ENCODE measurements around the gene OGG1.

OGG1 gene

DNA sequence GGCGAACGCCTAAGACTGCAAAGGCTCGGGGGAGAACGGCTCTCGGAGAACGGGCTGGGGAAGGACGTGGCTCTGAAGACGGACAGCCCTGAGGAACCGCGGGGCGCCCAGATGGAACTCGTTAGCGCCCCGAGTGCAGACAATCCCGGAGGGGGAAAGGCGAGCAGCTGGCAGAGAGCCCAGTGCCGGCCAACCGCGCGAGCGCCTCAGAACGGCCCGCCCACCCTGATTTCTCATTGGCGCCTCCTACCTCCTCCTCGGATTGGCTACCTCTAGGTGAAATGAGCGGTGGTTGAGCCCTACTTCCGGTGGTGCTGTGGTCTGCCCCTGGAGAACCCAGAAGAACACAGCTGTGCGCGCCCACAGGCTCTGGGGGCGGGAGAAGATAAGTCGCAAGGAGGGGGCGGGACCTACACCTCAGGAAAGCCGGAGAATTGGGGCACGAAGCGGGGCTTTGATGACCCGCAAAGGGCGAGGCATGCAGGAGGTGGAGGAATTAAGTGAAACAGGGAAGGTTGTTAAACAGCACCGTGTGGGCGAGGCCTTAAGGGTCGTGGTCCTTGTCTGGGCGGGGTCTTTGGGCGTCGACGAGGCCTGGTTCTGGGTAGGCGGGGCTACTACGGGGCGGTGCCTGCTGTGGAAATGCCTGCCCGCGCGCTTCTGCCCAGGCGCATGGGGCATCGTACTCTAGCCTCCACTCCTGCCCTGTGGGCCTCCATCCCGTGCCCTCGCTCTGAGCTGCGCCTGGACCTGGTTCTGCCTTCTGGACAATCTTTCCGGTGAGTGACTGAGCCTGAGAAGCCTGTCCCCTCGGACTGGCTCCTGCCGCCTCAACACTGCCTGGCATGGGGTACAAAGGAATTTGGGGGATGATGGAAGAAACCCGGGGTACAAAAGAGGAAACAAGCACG, at the start of gene OGG1:
Gene OGG1 (plus strand): TSS at position 308 of the 911 bp plus-strand sequence. CDS start 335 bp downstream, at position 643.
- Histone ChIP-seq H3K9me3 (ENCODE audit: control insufficient read depth in 5 of 5, low read length in 5 of 5) (no peaks in the 10 kb centered on the region), H3K27ac (ENCODE audit: low read depth, low read length) (peak within 1 kb of the TSS; percentile 75), H3K36me3 (ENCODE audit: control insufficient read depth in 5 of 5, insufficient read depth in 5 of 5, low read length in 5 of 5) (peaks cover 4 to 68% (median 49%) of the 10 kb centered on the region in 5 donors), H3K9ac (ENCODE audit: low read length in 5 of 5) (peak within 1 kb of the TSS; percentile 75 to 83 (median 77)), H3K27me3 (ENCODE audit: control insufficient read depth in 5 of 5, insufficient read depth in 4 of 5, low read length in 5 of 5) (no peaks in the 10 kb centered on the region), H3K4me1 (ENCODE audit: control insufficient read depth in 5 of 5, insufficient read depth in 5 of 5, low read length in 5 of 5) (peaks cover 6 to 35% (median 30%) of the 10 kb centered on the region in 5 donors), H3K4me3 (ENCODE audit: low read depth in 1 of 5, low read length in 5 of 5) (peak within 1 kb of the TSS; percentile 71 to 93 (median 90))

DNA sequence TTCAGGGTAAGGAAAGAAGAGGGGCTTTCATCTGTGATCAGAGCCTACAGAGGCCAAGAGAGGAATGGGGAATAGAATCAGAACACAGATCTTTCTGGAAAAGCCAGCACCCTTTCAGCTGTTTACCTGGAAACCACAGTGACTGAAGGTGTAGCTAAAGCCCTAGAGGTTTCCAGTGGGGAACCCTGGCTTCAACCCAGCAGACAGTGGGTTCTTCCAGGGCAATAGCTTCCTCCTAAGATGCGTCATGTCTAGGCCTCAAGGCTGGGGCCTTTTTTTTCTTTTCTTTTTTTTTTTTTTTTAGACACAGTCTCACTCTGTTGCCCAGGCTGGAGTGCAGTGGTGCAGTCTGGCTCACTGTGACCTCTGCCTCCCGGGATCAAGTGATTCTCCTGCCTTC, 49.2 kb upstream of the OGG1 start:
- Histone ChIP-seq H3K9me3 (ENCODE audit: control insufficient read depth in 5 of 5, low read length in 5 of 5) (no peaks in the 10 kb centered on the region), H3K27me3 (ENCODE audit: control insufficient read depth in 5 of 5, insufficient read depth in 4 of 5, low read length in 5 of 5) (peaks cover 0 to 12% (median 9%) of the 10 kb centered on the region in 5 donors), H3K9ac (ENCODE audit: low read length in 5 of 5) (no peak overlapping the region), H3K4me1 (ENCODE audit: control insufficient read depth in 5 of 5, insufficient read depth in 5 of 5, low read length in 5 of 5) (peaks cover 0 to 19% (median 14%) of the 10 kb centered on the region in 5 donors), H3K27ac (ENCODE audit: low read depth, low read length) (no peak overlapping the region), H3K4me3 (ENCODE audit: low read depth in 1 of 5, low read length in 5 of 5) (no peak overlapping the region), H3K36me3 (ENCODE audit: control insufficient read depth in 5 of 5, insufficient read depth in 5 of 5, low read length in 5 of 5) (peaks cover 0 to 75% (median 65%) of the 10 kb centered on the region in 5 donors)

DNA sequence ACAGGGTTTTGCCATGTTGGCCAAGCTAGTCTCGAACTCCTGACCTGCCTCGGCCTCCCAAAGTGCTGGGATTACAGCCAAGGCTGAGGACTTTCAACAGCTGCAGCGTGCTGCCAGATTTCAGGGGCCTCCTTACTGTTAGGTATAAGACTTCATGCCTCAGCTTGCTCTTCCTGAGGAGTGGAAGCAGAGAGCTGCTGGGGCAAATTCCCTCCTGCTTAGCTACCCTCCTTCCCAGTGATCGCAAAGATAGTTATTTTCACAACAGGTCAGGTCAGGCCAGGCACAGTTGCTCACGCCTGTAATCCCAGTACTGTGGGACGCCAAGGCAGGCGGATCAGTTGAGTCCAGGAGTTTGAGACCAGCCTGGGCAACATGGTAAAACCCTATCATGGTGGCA, 48.7 kb upstream of the OGG1 start:
- no peaks in the 10 kb centered on the region for H3K9me3 ChIP-seq (ENCODE audit: control insufficient read depth in 5 of 5, low read length in 5 of 5)
- H3K9ac ChIP-seq (ENCODE audit: low read length in 5 of 5), result no peak overlapping the region
- H3K4me1 ChIP-seq (ENCODE audit: control insufficient read depth in 5 of 5, insufficient read depth in 5 of 5, low read length in 5 of 5), result peaks cover 0 to 19% (median 14%) of the 10 kb centered on the region in 5 donors
- peaks cover 0 to 70% (median 64%) of the 10 kb centered on the region in 5 donors for H3K36me3 ChIP-seq (ENCODE audit: control insufficient read depth in 5 of 5, insufficient read depth in 5 of 5, low read length in 5 of 5)
- H3K4me3 ChIP-seq (ENCODE audit: low read depth in 1 of 5, low read length in 5 of 5), result no peak overlapping the region
- H3K27ac ChIP-seq (ENCODE audit: low read depth, low read length), result no peak overlapping the region
- H3K27me3 ChIP-seq (ENCODE audit: control insufficient read depth in 5 of 5, insufficient read depth in 4 of 5, low read length in 5 of 5), result peaks cover 0 to 12% (median 9%) of the 10 kb centered on the region in 5 donors

DNA sequence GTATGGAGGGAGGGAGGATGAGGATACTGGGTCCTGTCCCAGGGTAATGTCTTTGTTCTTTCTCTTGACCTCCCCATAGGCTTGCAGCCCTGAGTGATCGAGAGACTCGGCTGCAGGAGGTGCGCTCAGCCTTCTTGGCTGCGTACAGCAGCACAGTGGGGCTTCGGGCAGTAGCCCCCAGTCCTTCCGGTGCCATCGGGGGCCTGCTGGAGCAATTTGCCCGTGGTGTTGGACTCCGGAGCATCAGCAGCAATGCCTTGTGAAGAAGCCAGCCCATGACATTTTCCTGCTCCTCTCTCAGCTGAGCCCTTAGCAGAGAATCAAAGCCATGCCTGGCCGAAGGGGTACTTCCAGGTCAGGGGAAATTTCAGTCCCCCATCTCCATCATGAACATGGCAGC, 48.0 kb upstream of the OGG1 start:
- Histone ChIP-seq H3K4me3 (ENCODE audit: low read depth in 1 of 5, low read length in 5 of 5) (no peak overlapping the region), H3K27ac (ENCODE audit: low read depth, low read length) (no peak overlapping the region)

DNA sequence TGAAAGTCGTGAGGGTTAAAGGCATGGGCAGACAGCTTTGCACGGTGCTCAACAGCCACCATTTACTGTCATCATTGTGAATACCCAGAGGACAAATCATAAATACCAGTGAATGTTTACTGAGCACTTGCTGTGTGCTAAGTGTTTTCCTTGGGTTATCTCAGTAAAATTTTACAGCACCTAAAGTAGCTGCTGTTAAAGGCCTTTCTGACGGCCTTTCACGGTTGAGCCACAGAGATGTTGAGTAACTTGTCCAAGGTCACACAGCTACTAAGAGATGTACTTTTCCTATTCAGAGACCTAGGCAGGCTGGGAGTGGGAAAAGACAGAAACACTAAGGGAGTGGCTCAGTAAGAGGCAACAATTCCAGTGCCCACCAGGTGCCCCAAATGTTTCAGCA, 46.5 kb upstream of the OGG1 start:
- Histone ChIP-seq H3K4me3 (ENCODE audit: low read depth in 1 of 5, low read length in 5 of 5) (no peak overlapping the region), H3K9me3 (ENCODE audit: control insufficient read depth in 5 of 5, low read length in 5 of 5) (no peaks in the 10 kb centered on the region), H3K27me3 (ENCODE audit: control insufficient read depth in 5 of 5, insufficient read depth in 4 of 5, low read length in 5 of 5) (peaks cover 0 to 12% (median 9%) of the 10 kb centered on the region in 5 donors), H3K9ac (ENCODE audit: low read length in 5 of 5) (no peak overlapping the region), H3K4me1 (ENCODE audit: control insufficient read depth in 5 of 5, insufficient read depth in 5 of 5, low read length in 5 of 5) (peaks cover 0 to 19% (median 14%) of the 10 kb centered on the region in 5 donors), H3K27ac (ENCODE audit: low read depth, low read length) (no peak overlapping the region), H3K36me3 (ENCODE audit: control insufficient read depth in 5 of 5, insufficient read depth in 5 of 5, low read length in 5 of 5) (peaks cover 0 to 49% (median 43%) of the 10 kb centered on the region in 5 donors)

More for the DNA sequence above, 48.0 kb upstream of the OGG1 start:
- Histone ChIP-seq H3K36me3 (ENCODE audit: control insufficient read depth in 5 of 5, insufficient read depth in 5 of 5, low read length in 5 of 5) (peaks cover 0 to 65% (median 58%) of the 10 kb centered on the region in 5 donors), H3K9ac (ENCODE audit: low read length in 5 of 5) (no peak overlapping the region), H3K4me1 (ENCODE audit: control insufficient read depth in 5 of 5, insufficient read depth in 5 of 5, low read length in 5 of 5) (peaks cover 0 to 19% (median 14%) of the 10 kb centered on the region in 5 donors), H3K9me3 (ENCODE audit: control insufficient read depth in 5 of 5, low read length in 5 of 5) (no peaks in the 10 kb centered on the region), H3K27me3 (ENCODE audit: control insufficient read depth in 5 of 5, insufficient read depth in 4 of 5, low read length in 5 of 5) (peaks cover 0 to 12% (median 9%) of the 10 kb centered on the region in 5 donors)

DNA sequence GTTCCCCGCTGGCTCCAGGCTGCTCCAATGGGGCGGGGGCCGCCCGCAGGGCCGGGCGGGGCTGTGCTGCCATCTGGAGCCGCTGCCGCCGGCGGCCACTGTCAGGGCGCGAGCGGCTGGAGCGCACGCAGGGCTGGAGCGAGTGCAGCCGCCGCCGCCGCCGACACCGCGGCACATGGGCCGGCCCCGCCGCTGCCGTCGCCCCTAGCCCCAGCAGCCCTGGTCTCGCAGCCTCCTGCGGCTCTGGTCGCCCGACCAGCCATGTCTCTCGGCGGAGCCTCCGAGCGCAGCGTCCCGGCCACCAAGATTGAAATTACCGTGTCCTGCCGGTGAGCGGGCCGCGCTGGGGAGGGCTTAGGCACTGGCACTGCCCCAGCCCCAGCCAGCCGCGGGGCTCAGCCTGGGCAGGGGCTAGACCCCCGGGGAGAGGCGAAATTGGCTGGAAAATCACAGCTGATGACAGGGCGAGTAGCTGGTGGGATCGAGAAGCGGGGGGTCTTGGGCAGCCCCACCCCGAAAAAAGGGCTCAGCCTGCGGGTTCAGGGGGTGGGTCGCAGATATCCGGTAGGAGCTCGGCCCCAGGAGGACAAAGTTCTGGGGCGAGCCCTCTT, 45.9 kb upstream of the OGG1 start, which contains the start of gene CPNE9:
Gene CPNE9 (plus strand): TSS at position 98 of the 611 bp plus-strand sequence. CDS start 164 bp downstream, at position 262.
- peaks cover 0 to 12% (median 9%) of the 10 kb centered on the region in 5 donors for H3K27me3 ChIP-seq (ENCODE audit: control insufficient read depth in 5 of 5, insufficient read depth in 4 of 5, low read length in 5 of 5)
- H3K27ac ChIP-seq (ENCODE audit: low read depth, low read length), result no peak within 1 kb of the TSS
- H3K4me3 ChIP-seq (ENCODE audit: low read depth in 1 of 5, low read length in 5 of 5), result peak within 1 kb of the TSS in 4 of 5 donors; percentile 27 to 63 (median 49)
- no peaks in the 10 kb centered on the region for H3K9me3 ChIP-seq (ENCODE audit: control insufficient read depth in 5 of 5, low read length in 5 of 5)
- H3K9ac ChIP-seq (ENCODE audit: low read length in 5 of 5), result no peak within 1 kb of the TSS
- peaks cover 0 to 43% (median 39%) of the 10 kb centered on the region in 5 donors for H3K36me3 ChIP-seq (ENCODE audit: control insufficient read depth in 5 of 5, insufficient read depth in 5 of 5, low read length in 5 of 5)
- H3K4me1 ChIP-seq (ENCODE audit: control insufficient read depth in 5 of 5, insufficient read depth in 5 of 5, low read length in 5 of 5), result peaks cover 0 to 19% (median 14%) of the 10 kb centered on the region in 5 donors

DNA sequence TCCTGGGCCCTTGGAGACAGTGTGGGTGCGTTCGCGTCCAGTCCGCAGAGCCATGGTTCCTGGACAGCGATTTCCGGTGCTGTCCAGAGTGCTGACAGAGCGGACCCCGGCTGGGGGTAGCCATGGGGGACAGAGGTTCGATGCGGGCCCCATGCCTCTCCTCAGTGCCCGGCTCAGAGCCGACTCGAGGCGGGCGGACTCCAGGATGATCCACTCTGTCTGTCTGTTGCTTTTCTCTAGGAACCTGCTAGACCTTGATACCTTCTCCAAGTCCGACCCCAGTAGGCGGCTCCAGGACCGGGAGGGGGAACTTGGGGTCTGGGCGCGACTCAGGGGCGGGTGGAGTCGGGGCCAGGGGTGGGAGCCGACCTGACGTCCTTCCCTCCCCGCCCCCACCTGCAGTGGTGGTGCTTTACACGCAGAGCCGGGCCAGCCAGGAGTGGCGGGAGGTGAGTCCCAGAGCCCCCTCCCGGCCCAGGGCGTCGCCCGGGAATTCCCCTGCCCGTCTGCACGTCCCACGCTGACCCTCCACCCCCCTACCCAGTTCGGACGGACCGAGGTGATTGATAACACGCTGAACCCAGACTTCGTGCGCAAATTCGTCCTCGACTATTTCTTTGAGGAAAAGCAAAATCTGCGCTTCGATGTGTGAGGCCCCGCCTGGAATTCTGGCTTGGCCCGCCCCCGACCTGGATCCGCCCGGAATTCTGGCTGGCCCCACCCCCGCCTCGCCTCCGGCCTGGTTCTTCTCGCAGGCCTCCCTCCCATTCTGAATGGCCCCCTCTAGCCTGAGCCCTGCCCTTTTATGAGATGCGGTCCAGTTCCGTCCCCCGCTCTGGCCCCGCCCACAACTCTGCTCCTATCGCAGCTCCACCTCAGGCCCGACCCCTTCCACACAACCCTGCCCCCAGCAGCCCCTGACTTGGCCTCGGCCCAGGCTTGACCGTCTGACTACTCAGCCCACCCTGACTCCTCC, 45.1 kb upstream of the OGG1 start:
- peak overlapping the region in 4 of 5 donors; percentile 27 to 63 (median 49) for H3K4me3 ChIP-seq (ENCODE audit: low read depth in 1 of 5, low read length in 5 of 5)
- no peak overlapping the region for H3K9ac ChIP-seq (ENCODE audit: low read length in 5 of 5)
- peaks cover 0 to 12% (median 9%) of the 10 kb centered on the region in 5 donors for H3K27me3 ChIP-seq (ENCODE audit: control insufficient read depth in 5 of 5, insufficient read depth in 4 of 5, low read length in 5 of 5)
- H3K27ac ChIP-seq (ENCODE audit: low read depth, low read length), result no peak overlapping the region
- H3K36me3 ChIP-seq (ENCODE audit: control insufficient read depth in 5 of 5, insufficient read depth in 5 of 5, low read length in 5 of 5), result peaks cover 0 to 35% (median 33%) of the 10 kb centered on the region in 5 donors
- H3K4me1 ChIP-seq (ENCODE audit: control insufficient read depth in 5 of 5, insufficient read depth in 5 of 5, low read length in 5 of 5), result peaks cover 0 to 19% (median 14%) of the 10 kb centered on the region in 5 donors
- no peaks in the 10 kb centered on the region for H3K9me3 ChIP-seq (ENCODE audit: control insufficient read depth in 5 of 5, low read length in 5 of 5)

DNA sequence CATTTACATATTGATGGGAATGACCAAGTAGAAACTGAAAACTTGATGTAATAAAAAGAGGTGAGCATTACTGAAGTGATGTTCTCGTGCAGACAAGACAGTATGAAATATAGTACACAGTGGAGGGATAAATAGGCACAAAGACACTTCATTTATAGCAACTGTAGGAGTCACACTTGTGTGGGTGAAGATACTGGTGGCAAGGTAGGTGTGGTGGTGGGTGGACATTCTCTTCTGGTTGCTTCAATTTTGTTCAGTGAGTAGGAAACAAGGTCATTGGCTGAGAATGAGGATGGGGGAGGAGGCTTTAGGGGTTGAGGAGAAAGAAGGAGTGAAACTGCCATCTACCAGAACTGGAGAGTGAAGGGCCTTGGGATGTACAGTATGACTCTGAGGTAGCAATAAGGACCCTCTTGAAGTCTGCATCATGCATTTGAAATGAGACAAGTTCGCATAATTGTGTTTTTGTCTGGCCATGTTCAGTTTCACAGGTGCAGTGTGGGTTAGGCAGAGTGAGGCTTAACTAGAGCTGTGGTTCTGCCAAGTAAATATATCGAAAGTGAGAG, 39.5 kb upstream of the OGG1 start:
- H3K9ac ChIP-seq (ENCODE audit: low read length in 5 of 5), result no peak overlapping the region
- peaks cover 0 to 5% (median 4%) of the 10 kb centered on the region in 5 donors for H3K4me1 ChIP-seq (ENCODE audit: control insufficient read depth in 5 of 5, insufficient read depth in 5 of 5, low read length in 5 of 5)
- no peak overlapping the region for H3K27ac ChIP-seq (ENCODE audit: low read depth, low read length)
- H3K27me3 ChIP-seq (ENCODE audit: control insufficient read depth in 5 of 5, insufficient read depth in 4 of 5, low read length in 5 of 5), result no peaks in the 10 kb centered on the region
- no peaks in the 10 kb centered on the region for H3K36me3 ChIP-seq (ENCODE audit: control insufficient read depth in 5 of 5, insufficient read depth in 5 of 5, low read length in 5 of 5)
- H3K9me3 ChIP-seq (ENCODE audit: control insufficient read depth in 5 of 5, low read length in 5 of 5), result no peaks in the 10 kb centered on the region
- H3K4me3 ChIP-seq (ENCODE audit: low read depth in 1 of 5, low read length in 5 of 5), result no peak overlapping the region

DNA sequence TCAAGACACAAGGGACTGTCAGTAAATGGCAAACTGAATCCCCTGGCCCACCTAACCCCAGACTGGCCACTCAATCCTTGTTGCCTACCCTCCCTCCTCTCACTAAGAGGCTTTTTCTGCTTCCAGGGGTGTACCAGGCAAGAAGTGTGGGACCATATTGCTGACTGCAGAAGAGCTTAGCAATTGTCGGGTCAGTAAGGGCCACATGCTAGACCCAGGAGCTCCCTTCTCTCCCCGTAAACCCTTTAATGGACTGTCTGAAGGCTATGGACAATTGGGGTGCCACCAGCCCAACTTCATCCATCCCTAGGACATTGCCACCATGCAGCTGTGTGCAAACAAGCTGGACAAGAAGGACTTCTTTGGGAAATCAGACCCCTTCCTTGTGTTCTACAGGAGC, 37.3 kb upstream of the OGG1 start:
- Histone ChIP-seq H3K4me3 (ENCODE audit: low read depth in 1 of 5, low read length in 5 of 5) (no peak overlapping the region), H3K36me3 (ENCODE audit: control insufficient read depth in 5 of 5, insufficient read depth in 5 of 5, low read length in 5 of 5) (no peaks in the 10 kb centered on the region), H3K27me3 (ENCODE audit: control insufficient read depth in 5 of 5, insufficient read depth in 4 of 5, low read length in 5 of 5) (no peaks in the 10 kb centered on the region), H3K9ac (ENCODE audit: low read length in 5 of 5) (no peak overlapping the region), H3K4me1 (ENCODE audit: control insufficient read depth in 5 of 5, insufficient read depth in 5 of 5, low read length in 5 of 5) (peaks cover 0 to 16% (median 14%) of the 10 kb centered on the region in 5 donors), H3K27ac (ENCODE audit: low read depth, low read length) (no peak overlapping the region), H3K9me3 (ENCODE audit: control insufficient read depth in 5 of 5, low read length in 5 of 5) (no peaks in the 10 kb centered on the region)
